ENCODE data around the gene EPB41L4B.

The EPB41L4B gene

DNA sequence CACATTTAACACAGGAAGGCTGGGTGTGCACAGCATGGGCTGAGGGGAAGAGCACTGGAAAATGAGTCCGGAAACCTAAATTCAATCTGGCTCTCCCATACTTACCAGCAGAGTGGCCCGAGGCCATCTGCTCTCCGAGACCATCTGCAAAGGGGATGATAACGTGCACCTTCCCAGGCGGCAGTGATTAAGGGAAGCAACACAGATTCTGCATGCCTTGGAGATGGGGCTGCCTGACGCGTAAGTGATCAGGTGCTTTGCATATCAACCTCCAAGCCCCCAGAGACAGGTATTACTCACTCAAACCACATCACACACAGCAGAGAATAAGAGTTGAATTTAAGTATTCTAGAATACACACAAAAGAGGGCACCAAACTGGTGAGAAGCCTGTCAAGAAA is 9.1 kb downstream of the EPB41L4B start:
- Histone ChIP-seq H3K4ac (ENCODE audit: low read depth in 1 of 2, low read length in 2 of 2) (no peak overlapping the region), H3K4me1 (ENCODE audit: control insufficient read depth, insufficient read depth, low read depth, low read length) (peaks cover 11% of the 10 kb centered on the region), H2AK5ac (ENCODE audit: low read length, severe bottlenecking) (no peak overlapping the region), H4K91ac (ENCODE audit: low read length) (no peak overlapping the region), H3K18ac (ENCODE audit: low read depth in 1 of 2, low read length in 2 of 2) (no peak overlapping the region), H3K4me3 (ENCODE audit: insufficient read depth in 1 of 2, low read depth in 1 of 2, low read length in 2 of 2) (no peak overlapping the region), H3K9me3 (ENCODE audit: control insufficient read depth, low read length) (no peaks in the 10 kb centered on the region), H2BK120ac (ENCODE audit: low read depth, low read length) (no peak overlapping the region), H3K4me2 (ENCODE audit: low read length, poor library complexity, severe bottlenecking) (no peak overlapping the region), H2BK15ac (ENCODE audit: low read depth, poor library complexity, severe bottlenecking) (no peak overlapping the region), H2BK5ac (ENCODE audit: low read depth, low read length, poor library complexity, severe bottlenecking) (no peak overlapping the region), H3K27ac (ENCODE audit: low read length, poor library complexity, severe bottlenecking) (no peak overlapping the region), H3K36me3 (ENCODE audit: control insufficient read depth in 1 of 2, insufficient read depth in 2 of 2, low read depth in 1 of 2, low read length in 2 of 2) (no peaks in the 10 kb centered on the region), H3K9ac (ENCODE audit: low read length) (no peak overlapping the region), H3K14ac (ENCODE audit: low read length in 2 of 2) (no peak overlapping the region), H4K8ac (ENCODE audit: low read length) (no peak overlapping the region), H3K79me1 (replicated peaks; ENCODE audit: low read length, poor library complexity, severe bottlenecking) (no peaks in the 10 kb centered on the region), H3K27me3 (ENCODE audit: control insufficient read depth in 1 of 2, insufficient read depth in 1 of 2, low read length in 2 of 2) (peaks cover 30 to 82% of the 10 kb centered on the region in 2 experiments), H2AFZ (ENCODE audit: low read depth, low read length) (no peak overlapping the region), H2BK12ac (ENCODE audit: low read length in 2 of 2) (no peak overlapping the region), H3K23ac (ENCODE audit: low read length in 2 of 2) (no peak overlapping the region)
- 62% methylated on average over 5 of the region's 7 CpGs for WGBS
- DNase-seq, result no peak

DNA sequence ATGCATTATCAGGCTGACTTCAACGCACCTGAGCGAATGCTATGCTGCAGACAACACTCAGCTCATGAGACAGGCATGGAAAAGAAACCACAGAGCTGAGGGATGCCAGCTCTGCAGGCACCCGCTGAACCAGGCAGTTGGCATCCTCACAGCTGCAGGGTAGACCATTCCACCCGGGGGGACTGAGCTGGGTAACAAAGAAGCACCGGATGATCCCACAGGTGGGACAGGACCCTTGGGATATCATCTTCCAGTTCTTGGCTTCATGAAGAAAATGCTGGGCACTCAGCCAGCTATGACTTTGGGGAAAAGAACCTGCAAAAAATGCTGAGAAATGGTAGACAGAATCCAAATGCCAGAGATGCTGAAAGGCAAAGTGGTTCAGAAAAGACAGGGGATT is 9.6 kb downstream of the EPB41L4B start:
- Histone ChIP-seq H2BK15ac (ENCODE audit: low read depth, poor library complexity, severe bottlenecking) (no peak overlapping the region), H3K79me1 (replicated peaks; ENCODE audit: low read length, poor library complexity, severe bottlenecking) (no peaks in the 10 kb centered on the region), H2AK5ac (ENCODE audit: low read length, severe bottlenecking) (no peak overlapping the region), H3K9ac (ENCODE audit: low read length) (no peak overlapping the region), H2BK5ac (ENCODE audit: low read depth, low read length, poor library complexity, severe bottlenecking) (no peak overlapping the region), H3K4me3 (ENCODE audit: insufficient read depth in 1 of 2, low read depth in 1 of 2, low read length in 2 of 2) (no peak overlapping the region), H3K4me2 (ENCODE audit: low read length, poor library complexity, severe bottlenecking) (no peak overlapping the region), H4K91ac (ENCODE audit: low read length) (no peak overlapping the region), H2BK120ac (ENCODE audit: low read depth, low read length) (no peak overlapping the region), H3K9me3 (ENCODE audit: control insufficient read depth, low read length) (no peaks in the 10 kb centered on the region), H4K8ac (ENCODE audit: low read length) (no peak overlapping the region), H3K4ac (ENCODE audit: low read depth in 1 of 2, low read length in 2 of 2) (no peak overlapping the region), H3K4me1 (ENCODE audit: control insufficient read depth, insufficient read depth, low read depth, low read length) (peaks cover 11% of the 10 kb centered on the region), H3K14ac (ENCODE audit: low read length in 2 of 2) (no peak overlapping the region), H3K27ac (ENCODE audit: low read length, poor library complexity, severe bottlenecking) (no peak overlapping the region), H3K18ac (ENCODE audit: low read depth in 1 of 2, low read length in 2 of 2) (no peak overlapping the region), H3K36me3 (ENCODE audit: control insufficient read depth in 1 of 2, insufficient read depth in 2 of 2, low read depth in 1 of 2, low read length in 2 of 2) (no peaks in the 10 kb centered on the region), H3K27me3 (ENCODE audit: control insufficient read depth in 1 of 2, insufficient read depth in 1 of 2, low read length in 2 of 2) (peaks cover 28 to 82% of the 10 kb centered on the region in 2 experiments), H3K23ac (ENCODE audit: low read length in 2 of 2) (no peak overlapping the region), H2BK12ac (ENCODE audit: low read length in 2 of 2) (no peak overlapping the region), H2AFZ (ENCODE audit: low read depth, low read length) (no peak overlapping the region)
- DNase-seq, result no peak
- WGBS, result 81% methylated on average over 5 of the region's 5 CpGs

DNA sequence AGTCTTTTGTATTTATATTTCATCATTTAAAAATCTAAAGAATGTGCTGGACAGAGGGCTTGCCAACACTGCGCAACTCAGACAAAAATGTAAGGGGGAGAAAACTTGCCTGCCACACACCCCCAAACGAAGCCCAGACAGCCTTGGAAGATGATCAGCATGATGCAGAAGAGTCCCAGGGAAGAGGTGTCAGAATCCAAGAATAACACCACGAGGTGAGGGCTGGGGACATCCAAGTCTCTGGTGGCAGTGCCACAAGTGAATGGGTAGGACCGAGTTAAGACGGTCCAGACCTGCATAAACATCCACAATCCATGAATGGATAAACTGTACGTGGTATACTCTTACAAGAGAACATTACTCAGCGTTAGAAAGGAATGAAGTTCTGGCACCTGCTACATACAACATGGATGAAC is 10.4 kb downstream of the EPB41L4B start:
- no peak overlapping the region for H2BK120ac ChIP-seq (ENCODE audit: low read depth, low read length)
- no peak overlapping the region for H2BK12ac ChIP-seq (ENCODE audit: low read length in 2 of 2)
- no peak for DNase-seq
- H3K27ac ChIP-seq (ENCODE audit: low read length, poor library complexity, severe bottlenecking), result no peak overlapping the region
- peaks cover 25 to 79% of the 10 kb centered on the region in 2 experiments for H3K27me3 ChIP-seq (ENCODE audit: control insufficient read depth in 1 of 2, insufficient read depth in 1 of 2, low read length in 2 of 2)
- H4K8ac ChIP-seq (ENCODE audit: low read length), result no peak overlapping the region
- H3K23ac ChIP-seq (ENCODE audit: low read length in 2 of 2), result no peak overlapping the region
- H2BK5ac ChIP-seq (ENCODE audit: low read depth, low read length, poor library complexity, severe bottlenecking), result no peak overlapping the region
- peaks cover 11% of the 10 kb centered on the region for H3K4me1 ChIP-seq (ENCODE audit: control insufficient read depth, insufficient read depth, low read depth, low read length)
- H3K4ac ChIP-seq (ENCODE audit: low read depth in 1 of 2, low read length in 2 of 2), result no peak overlapping the region
- no peak overlapping the region for H4K91ac ChIP-seq (ENCODE audit: low read length)
- no peak overlapping the region for H3K9ac ChIP-seq (ENCODE audit: low read length)
- 78% methylated on average over 6 of the region's 7 CpGs for WGBS
- H3K14ac ChIP-seq (ENCODE audit: low read length in 2 of 2), result no peak overlapping the region
- no peak overlapping the region for H3K4me2 ChIP-seq (ENCODE audit: low read length, poor library complexity, severe bottlenecking)
- no peak overlapping the region for H2BK15ac ChIP-seq (ENCODE audit: low read depth, poor library complexity, severe bottlenecking)
- H2AK5ac ChIP-seq (ENCODE audit: low read length, severe bottlenecking), result no peak overlapping the region
- no peaks in the 10 kb centered on the region for H3K36me3 ChIP-seq (ENCODE audit: control insufficient read depth in 1 of 2, insufficient read depth in 2 of 2, low read depth in 1 of 2, low read length in 2 of 2)
- H3K9me3 ChIP-seq (ENCODE audit: control insufficient read depth, low read length), result no peaks in the 10 kb centered on the region
- no peak overlapping the region for H3K18ac ChIP-seq (ENCODE audit: low read depth in 1 of 2, low read length in 2 of 2)
- no peaks in the 10 kb centered on the region for H3K79me1 ChIP-seq (replicated peaks; ENCODE audit: low read length, poor library complexity, severe bottlenecking)
- no peak overlapping the region for H3K4me3 ChIP-seq (ENCODE audit: insufficient read depth in 1 of 2, low read depth in 1 of 2, low read length in 2 of 2)
- H2AFZ ChIP-seq (ENCODE audit: low read depth, low read length), result no peak overlapping the region

DNA sequence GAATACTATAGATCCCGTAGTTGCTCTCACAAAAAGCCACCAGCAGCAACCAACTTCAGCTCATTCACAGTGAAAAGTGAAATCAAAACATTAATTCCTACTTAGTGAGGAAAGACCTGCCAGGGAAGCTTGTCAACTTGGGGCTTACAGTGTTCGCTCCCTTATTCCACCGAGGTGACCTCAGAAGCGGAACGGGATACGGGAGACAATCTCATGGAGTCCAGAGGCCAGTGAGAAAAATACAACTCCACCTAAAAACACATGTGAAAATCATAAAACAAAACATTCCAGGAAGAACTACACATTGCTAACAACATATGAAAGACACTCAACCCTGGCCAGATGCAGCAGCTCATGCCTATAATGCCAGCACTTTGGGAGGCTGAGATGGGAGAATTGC is 11.6 kb downstream of the EPB41L4B start:
- no peak overlapping the region for H2BK120ac ChIP-seq (ENCODE audit: low read depth, low read length)
- 95% methylated on average over 6 of the region's 6 CpGs for WGBS
- no peak overlapping the region for H3K14ac ChIP-seq (ENCODE audit: low read length in 2 of 2)
- no peak overlapping the region for H2BK5ac ChIP-seq (ENCODE audit: low read depth, low read length, poor library complexity, severe bottlenecking)
- H2AK5ac ChIP-seq (ENCODE audit: low read length, severe bottlenecking), result no peak overlapping the region
- H3K27me3 ChIP-seq (ENCODE audit: control insufficient read depth in 1 of 2, insufficient read depth in 1 of 2, low read length in 2 of 2), result peaks cover 18 to 73% of the 10 kb centered on the region in 2 experiments
- H3K18ac ChIP-seq (ENCODE audit: low read depth in 1 of 2, low read length in 2 of 2), result no peak overlapping the region
- no peak overlapping the region for H2AFZ ChIP-seq (ENCODE audit: low read depth, low read length)
- no peak overlapping the region for H3K23ac ChIP-seq (ENCODE audit: low read length in 2 of 2)
- H3K27ac ChIP-seq (ENCODE audit: low read length, poor library complexity, severe bottlenecking), result no peak overlapping the region
- H3K79me1 ChIP-seq (replicated peaks; ENCODE audit: low read length, poor library complexity, severe bottlenecking), result no peaks in the 10 kb centered on the region
- peaks cover 11% of the 10 kb centered on the region for H3K4me1 ChIP-seq (ENCODE audit: control insufficient read depth, insufficient read depth, low read depth, low read length)
- no peak overlapping the region for H2BK15ac ChIP-seq (ENCODE audit: low read depth, poor library complexity, severe bottlenecking)
- no peak overlapping the region for H3K4ac ChIP-seq (ENCODE audit: low read depth in 1 of 2, low read length in 2 of 2)
- H4K91ac ChIP-seq (ENCODE audit: low read length), result no peak overlapping the region
- H2BK12ac ChIP-seq (ENCODE audit: low read length in 2 of 2), result no peak overlapping the region
- no peak overlapping the region for H3K9ac ChIP-seq (ENCODE audit: low read length)
- no peaks in the 10 kb centered on the region for H3K9me3 ChIP-seq (ENCODE audit: control insufficient read depth, low read length)
- no peak for DNase-seq
- no peak overlapping the region for H4K8ac ChIP-seq (ENCODE audit: low read length)
- no peak overlapping the region for H3K4me2 ChIP-seq (ENCODE audit: low read length, poor library complexity, severe bottlenecking)
- H3K36me3 ChIP-seq (ENCODE audit: control insufficient read depth in 1 of 2, insufficient read depth in 2 of 2, low read depth in 1 of 2, low read length in 2 of 2), result no peaks in the 10 kb centered on the region
- H3K4me3 ChIP-seq (ENCODE audit: insufficient read depth in 1 of 2, low read depth in 1 of 2, low read length in 2 of 2), result no peak overlapping the region

Measured in mesenchymal stem cell (in vitro differentiated cells and primary cell).